Measurements from ENCODE around the gene GOLGA6C.
"Not testable (repeated sequence)": the region's sequence is repeated elsewhere in the genome, so short reads cannot be mapped to it uniquely, and the experiment has no call there.

GOLGA6C gene, protein sequence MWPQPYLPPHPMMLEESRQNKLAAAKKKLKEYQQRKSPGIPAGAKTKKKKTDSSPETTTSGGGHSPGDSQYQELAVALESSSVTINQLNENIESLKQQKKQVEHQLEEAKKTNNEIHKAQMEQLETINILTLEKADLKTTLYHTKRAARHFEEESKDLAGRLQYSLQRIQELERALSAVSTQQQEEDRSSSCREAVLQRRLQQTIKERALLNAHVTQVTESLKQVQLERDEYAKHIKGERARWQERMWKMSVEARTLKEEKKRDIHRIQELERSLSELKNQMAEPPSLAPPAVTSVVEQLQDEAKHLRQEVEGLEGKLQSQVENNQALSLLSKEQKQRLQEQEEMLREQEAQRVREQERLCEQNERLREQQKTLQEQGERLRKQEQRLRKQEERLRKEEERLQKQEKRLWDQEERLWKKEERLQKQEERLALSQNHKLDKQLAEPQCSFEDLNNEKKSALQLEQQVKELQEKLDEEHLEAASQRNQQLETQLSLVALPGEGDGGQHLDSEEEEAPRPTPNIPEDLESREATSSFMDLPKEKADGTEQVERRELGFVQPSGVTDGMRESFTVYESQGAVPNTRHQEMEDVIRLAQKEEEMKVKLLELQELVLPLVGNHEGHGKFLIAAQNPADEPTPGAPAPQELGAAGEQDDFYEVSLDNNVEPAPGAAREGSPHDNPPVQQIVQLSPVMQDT

GRCh38 chr15:75258034-75258433, at the start of gene GOLGA6C:
TSS of gene GOLGA6C (plus strand) at chr15:75258334. CDS start at chr15:75258599, 265 bp downstream.
- DNase-seq (ENCODE audit: low spot score); in situ Hi-C loops (cut with MboI; ENCODE audit: low pct_unique_long_range_greater_than_20kb, low sequenced_read_pairs, unreplicated experiment): not testable (repeated sequence)

GRCh38 chr15:75208501-75209288, 49.4 kb upstream of the GOLGA6C start:
- DNase-seq (ENCODE audit: low spot score) = no peak
- in situ Hi-C loops (cut with MboI; ENCODE audit: low pct_unique_long_range_greater_than_20kb, low sequenced_read_pairs, unreplicated experiment) = no loop called here
- TF ChIP-seq, protein P1, sequence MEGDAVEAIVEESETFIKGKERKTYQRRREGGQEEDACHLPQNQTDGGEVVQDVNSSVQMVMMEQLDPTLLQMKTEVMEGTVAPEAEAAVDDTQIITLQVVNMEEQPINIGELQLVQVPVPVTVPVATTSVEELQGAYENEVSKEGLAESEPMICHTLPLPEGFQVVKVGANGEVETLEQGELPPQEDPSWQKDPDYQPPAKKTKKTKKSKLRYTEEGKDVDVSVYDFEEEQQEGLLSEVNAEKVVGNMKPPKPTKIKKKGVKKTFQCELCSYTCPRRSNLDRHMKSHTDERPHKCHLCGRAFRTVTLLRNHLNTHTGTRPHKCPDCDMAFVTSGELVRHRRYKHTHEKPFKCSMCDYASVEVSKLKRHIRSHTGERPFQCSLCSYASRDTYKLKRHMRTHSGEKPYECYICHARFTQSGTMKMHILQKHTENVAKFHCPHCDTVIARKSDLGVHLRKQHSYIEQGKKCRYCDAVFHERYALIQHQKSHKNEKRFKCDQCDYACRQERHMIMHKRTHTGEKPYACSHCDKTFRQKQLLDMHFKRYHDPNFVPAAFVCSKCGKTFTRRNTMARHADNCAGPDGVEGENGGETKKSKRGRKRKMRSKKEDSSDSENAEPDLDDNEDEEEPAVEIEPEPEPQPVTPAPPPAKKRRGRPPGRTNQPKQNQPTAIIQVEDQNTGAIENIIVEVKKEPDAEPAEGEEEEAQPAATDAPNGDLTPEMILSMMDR (IDR thresholded peaks at IDR 0.05; ENCODE audit: extremely low read depth, insufficient read depth, missing control alignments) = no peak

DNA sequence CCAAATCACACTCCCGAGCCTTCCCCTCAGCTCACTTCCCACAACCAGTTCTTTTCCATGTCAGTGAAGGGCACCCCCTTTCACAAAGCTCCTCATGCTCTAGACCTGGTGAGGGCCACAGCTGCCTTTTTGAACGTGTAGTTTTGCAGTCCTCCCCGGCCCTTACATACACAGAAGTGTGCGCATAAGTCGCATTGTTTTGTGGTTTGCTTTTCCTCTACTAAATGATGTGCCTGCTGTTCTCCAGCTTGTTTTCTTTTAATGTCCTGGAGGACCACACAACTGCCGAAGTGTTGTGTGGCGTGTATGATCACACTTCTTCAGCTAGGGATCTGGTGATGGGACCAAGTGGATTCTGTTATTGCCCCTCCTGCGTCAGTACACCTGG, 48.9 kb upstream of the GOLGA6C start:
- TF ChIP-seq, protein P1 (IDR thresholded peaks at IDR 0.05; ENCODE audit: extremely low read depth, insufficient read depth, missing control alignments) = no peak
- DNase-seq (ENCODE audit: low spot score) = no peak
- in situ Hi-C loops (cut with MboI; ENCODE audit: low pct_unique_long_range_greater_than_20kb, low sequenced_read_pairs, unreplicated experiment) = no loop called here

DNA sequence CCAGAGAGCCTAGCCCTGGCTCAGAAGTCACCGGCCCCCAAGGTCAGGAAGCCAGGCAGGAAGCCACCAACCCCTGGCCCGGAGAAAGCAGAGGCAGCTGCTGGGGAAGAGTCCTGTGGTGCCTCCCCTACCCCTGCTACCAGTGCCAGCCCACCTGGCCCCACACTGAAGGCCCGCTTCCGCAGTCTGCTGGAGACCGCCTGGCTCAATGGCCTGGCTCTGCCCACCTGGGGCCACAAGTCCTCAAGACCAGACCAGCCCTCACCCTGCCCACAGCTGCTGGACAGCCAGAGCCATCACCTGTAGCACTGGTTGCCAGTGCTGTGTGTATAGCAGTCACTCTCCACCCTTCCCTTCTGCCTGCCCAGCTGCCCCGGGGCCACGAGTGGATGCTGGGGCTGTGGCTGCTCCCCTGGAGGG, 47.3 kb upstream of the GOLGA6C start:
- TF ChIP-seq, protein P1 (IDR thresholded peaks at IDR 0.05; ENCODE audit: extremely low read depth, insufficient read depth, missing control alignments) = no peak

DNA sequence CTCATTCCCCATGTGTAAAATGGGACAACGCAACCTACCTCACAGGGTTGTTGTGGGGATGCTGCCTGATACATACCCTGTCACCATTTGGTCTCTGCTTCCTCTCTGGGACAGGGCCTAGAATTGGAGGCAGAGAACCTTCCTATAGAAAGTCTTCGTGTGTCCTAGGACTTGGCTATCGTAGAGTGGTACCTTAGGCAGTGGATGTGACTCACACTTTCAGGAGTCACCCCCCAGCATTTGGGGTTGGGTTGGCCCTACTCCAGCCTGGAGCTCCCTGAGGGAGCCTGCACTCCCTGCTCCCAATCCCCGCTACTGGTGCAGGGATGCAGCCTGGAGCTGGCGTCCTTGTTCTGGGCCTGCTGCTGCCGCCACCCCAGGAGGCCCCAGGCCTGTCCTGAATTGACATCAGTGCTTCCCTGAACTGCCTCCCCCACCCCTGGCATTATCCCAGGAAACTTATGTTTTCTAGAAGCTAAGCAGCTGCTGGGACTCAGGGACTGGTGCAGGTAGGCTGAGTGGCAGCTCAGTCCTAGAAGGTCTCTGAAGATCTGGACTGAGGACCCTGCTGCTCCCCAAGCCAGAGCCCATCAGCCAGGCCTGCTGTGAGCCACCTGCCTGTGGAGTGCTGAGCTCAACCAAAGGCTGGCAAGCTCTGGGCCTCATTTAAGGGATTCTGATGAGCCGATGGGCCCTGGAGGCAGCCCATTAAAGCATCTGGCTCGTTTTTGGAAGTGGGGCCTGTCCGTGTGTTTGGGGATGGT, 46.5 kb upstream of the GOLGA6C start:
- TF ChIP-seq, protein P1 (IDR thresholded peaks at IDR 0.05; ENCODE audit: extremely low read depth, insufficient read depth, missing control alignments) = no peak
- DNase-seq (ENCODE audit: low spot score) = no peak
- in situ Hi-C loops (cut with MboI; ENCODE audit: low pct_unique_long_range_greater_than_20kb, low sequenced_read_pairs, unreplicated experiment) = no loop called here

More for the DNA sequence above, 47.3 kb upstream of the GOLGA6C start:
- no peak for DNase-seq (ENCODE audit: low spot score)
- in situ Hi-C loops (cut with MboI; ENCODE audit: low pct_unique_long_range_greater_than_20kb, low sequenced_read_pairs, unreplicated experiment) = no loop called here

DNA sequence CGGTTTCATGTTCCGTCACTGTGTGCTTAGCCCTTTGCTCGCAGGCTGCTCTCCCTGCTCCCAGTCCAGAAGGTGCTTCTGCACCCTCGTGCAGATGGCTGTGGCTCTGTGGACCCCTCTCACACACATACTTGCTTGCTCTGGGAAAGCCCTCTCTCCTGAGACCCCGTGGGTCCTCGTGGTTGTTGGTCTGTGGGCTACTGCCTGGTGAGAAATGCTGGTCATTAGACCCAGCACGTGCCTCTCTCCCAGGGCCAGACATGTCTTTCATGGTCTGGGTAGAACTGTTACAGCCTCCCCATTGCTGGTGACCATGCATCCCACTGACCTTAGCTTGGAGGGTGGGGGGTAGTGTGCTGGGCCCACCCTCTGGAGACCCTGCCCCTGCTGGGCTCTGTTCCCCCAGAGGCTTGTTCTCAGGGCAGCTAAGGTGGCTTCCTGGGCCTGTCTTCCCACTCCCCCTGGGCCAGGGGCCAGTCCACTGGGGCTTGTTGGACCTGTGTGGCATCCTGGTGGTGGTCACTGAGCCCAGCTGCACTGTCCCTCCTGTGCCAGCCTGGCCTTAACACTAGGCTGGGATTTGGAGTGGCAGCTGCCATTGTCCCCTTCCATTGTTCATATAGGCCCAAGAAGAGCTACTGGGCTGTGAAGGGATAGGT, 45.8 kb upstream of the GOLGA6C start:
- TF ChIP-seq, protein P1 (IDR thresholded peaks at IDR 0.05; ENCODE audit: extremely low read depth, insufficient read depth, missing control alignments) = no peak
- in situ Hi-C loops (cut with MboI; ENCODE audit: low pct_unique_long_range_greater_than_20kb, low sequenced_read_pairs, unreplicated experiment) = no loop called here
- no peak for DNase-seq (ENCODE audit: low spot score)
